GM23248 (cell line): ENCODE data around the gene MESD.

Source experiments
- EZH2 ChIP-seq: fragments of 200-600 bp; sonication (generic); IDR thresholded peaks from 2 replicates; pipeline ENCODE4 v1.6.1; 2018; ENCODE audit warnings: antibody characterized with exemption, mild to moderate bottlenecking; ENCODE audit not compliant: insufficient read depth, poor library complexity, severe bottlenecking
- EZH2phosphoT487 ChIP-seq: fragments of 200-600 bp; sonication (generic); IDR thresholded peaks from 2 replicates; pipeline ENCODE4 v1.6.1; 2018; ENCODE audit warnings: antibody characterized with exemption, moderate library complexity, mild to moderate bottlenecking, low read depth; ENCODE audit not compliant: insufficient read depth

GRCh38 chr15:80932513-80932815, 57.2 kb downstream of the MESD start:
- TF ChIP-seq EZH2: no peak
- TF ChIP-seq EZH2phosphoT487: no peak
